SW480 (cell line): ENCODE measurements around the gene RNASE13.
A peak's percentile ranks its signal among the peaks of the same experiment; 100 is the strongest.
"Not testable (repeated sequence)": the region's sequence is repeated elsewhere in the genome, so short reads cannot be mapped to it uniquely, and the experiment has no call there.

Source experiments
- DNase-seq: peaks from one replicate; pipeline ENCODE4 v3.0.0-alpha.2; 2016; ENCODE audit warnings: low spot score

Gene RNASE13

DNA sequence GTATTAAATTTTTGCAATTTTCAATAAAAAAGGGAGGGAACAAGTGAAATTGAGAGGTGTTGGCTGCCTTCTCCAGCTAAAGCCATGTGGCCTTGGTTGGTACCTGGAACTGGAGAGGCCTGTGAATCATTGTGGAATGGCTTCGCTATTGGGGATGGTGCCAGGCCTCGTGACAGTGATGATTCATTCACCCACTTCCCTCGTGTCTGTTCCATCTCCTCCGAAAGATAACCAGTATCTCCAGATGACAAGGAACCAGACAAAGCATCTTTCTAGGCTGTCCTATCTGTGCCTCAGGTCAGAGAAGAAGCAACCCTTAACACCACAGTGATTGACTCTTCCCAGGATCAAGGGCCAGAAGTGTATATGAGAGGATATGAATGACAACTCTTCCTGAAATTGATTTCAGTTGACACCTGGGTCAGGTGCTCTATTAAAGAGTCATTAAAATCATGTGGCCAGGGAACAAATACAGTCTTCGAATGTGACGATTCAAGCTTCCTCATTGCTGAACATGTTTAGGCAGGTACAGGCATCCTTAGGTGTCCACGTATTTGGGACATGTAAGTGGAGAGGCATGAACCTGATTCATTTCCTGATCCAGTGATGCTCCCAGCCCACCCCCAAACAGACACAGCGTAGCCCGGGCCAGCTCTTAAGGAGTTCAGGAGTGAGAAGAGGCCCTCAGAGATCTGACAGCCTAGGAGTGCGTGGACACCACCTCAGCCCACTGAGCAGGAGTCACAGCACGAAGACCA, 7.2 kb upstream of the RNASE13 start, which contains the start of gene RNASE7:
RNASE7 (plus strand) TSS at position 687 of the 758 bp plus-strand sequence. CDS start 631 bp downstream, outside the sequence.
- no peak for DNase-seq

DNA sequence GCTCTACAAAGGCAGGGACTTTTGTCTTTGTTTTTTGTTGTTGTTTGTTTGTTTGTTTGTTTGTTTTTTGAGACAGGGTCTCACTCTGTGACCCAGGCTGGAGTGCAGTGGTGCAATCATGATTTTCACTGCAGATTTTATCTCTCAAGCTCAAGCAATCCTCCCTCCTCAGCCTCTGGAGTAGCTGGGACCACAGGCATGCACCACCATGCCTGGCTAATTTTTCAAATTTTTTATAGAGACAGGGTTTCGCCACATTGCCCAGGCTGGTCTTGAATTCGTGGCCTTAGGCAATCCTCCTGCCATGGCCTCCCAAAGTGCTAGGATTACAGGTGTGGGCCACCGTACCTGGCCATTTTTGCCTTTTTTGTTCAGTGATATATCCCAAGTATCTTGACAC, 6.3 kb upstream of the RNASE13 start:
- DNase-seq, result not testable (repeated sequence)

DNA sequence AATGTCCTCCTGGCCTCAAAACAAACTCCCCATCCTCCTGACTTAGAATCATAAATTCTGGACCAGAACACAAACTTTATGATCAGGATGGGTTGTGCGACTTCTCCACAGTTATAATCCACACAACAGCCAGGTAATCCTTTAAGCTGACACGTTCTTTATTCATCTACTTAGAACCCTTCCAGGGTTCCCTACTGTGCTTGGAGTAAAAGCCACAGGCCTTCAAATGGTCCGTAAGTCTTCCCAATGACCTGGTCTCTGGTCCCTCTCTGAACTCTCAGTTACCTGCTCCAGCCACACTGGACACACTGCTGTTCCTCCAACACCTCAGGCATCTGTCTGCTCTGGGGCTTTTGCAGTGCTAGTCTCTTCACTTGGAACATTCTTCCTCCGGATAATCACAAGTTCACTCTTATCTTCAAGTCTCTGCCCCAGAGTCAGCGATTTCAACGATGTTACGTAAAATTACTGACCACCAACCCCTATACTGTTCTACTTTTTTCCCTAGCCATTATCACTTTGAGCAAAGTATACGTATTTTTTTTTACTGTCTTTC, 5.8 kb upstream of the RNASE13 start:
- DNase-seq, result no peak

GRCh38 chr14:21039585-21040369, 5.2 kb upstream of the RNASE13 start:
- DNase-seq, result peak; percentile 66

GRCh38 chr14:21038441-21039422, 4.1 kb upstream of the RNASE13 start:
- no peak for DNase-seq

GRCh38 chr14:21037156-21037555, 2.5 kb upstream of the RNASE13 start:
- no peak for DNase-seq

DNA sequence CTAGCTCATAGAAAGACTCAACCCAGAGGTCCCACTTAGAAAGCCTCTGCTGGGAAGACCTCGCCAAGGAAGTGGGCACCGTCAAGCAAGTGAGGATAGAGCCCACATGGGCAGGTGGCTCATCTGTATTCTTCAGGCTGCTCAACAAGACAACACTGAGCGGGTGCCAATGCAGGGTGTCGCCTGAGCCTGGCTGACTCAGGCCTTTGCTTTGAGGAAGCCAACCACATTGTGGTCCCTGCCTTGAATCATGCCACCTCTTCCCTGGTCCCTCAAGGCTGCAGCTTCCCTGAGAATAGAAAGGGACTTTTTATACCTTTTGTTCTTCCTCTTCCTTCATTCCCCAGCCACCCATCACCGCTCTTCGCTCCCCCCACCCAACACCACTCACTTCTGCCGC, 2.1 kb upstream of the RNASE13 start:
- no peak for DNase-seq

- no peak for DNase-seq
Measured at GRCh38 chr14:21033133-21033698, 1.4 kb downstream of the RNASE13 start.

GRCh38 chr14:21032326-21033132, 2.1 kb downstream of the RNASE13 start:
- no peak for DNase-seq

DNA sequence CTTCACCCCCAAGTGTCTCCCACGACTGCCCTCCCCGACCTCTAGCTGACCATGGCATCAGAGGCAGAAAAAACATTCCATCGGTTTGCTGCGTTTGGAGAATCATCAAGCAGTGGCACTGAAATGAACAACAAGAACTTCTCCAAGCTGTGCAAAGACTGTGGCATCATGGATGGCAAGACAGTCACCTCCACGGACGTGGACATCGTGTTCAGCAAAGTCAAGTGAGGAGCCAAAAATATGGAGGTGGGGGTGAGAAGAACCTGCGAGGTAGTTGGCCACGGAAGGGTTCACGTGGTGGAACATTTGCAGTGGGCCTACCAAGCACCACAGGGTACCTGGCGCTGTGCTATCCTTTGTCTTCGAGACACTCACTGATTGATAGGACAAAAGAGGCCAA, 4.1 kb downstream of the RNASE13 start:
- no peak for DNase-seq

DNA sequence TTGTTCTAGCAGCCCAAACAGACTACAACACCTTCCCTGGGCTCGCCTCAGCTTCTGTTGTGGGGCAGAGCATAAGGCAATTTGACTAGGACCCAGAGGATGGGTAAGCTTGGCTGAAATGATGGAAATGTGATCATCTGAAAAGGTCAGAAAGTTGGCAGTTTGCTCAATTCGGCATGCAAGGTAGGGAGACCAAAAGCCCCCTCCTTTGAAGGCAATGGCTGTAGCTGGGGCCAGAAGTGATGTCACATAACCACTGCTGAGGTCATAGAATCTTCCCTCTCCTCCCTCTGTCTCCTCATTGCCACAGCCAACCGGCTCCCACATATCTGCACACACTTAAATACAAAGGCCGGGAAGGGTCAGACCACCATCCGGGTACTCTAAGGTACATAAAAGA, 4.7 kb downstream of the RNASE13 start, which contains the start of gene TPPP2:
TPPP2 (plus strand) TSS at position 301 of the 400 bp plus-strand sequence. CDS start 365 bp downstream, outside the sequence.
- no peak for DNase-seq

- DNase-seq, result no peak
Measured at GRCh38 chr14:21026988-21027315, 7.7 kb downstream of the RNASE13 start.

GRCh38 chr14:21026274-21026987, 8.2 kb downstream of the RNASE13 start:
- DNase-seq, result no peak

DNA sequence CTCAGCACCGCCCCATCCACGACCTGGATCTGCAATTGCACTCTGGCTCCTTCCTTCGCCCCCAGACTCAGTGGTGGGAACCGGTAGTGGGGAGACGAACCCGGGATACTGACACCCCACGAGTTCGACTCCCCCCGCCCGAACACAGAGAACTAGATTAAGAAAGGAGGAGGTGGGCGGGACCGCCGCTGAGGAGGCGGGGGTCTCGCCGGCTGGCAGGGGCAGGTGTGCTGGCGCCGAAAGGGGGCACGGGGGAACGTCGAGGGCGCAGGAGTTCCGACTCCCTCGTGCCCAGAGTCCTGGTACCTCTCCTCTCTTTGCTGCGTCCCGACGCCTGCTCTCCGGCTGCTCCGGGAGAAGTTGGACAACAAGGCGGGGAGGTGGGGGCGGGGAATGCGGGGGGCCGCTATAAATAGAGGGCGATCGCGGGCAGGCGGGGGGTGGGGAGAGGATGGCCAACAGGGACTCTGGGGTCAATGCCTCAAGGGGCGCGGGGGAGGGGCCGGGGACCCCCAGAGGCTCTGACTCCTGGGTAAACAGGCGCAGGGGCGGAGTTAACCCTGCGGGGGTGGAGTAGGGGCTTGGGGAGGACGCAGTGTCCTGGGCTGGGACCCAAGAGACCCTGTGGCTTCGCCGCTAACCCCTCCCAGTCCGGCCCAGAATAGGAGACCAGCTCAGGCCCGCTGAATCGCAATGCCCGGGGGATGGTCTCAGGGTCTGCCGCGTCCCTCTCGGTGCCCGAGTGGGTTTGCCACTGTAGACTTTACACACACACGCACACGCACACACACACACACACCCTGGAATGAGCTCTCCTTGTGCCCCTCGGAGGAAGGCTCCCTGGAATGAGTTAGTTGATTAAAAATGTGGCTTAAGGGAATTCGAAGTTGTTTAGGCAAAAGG, 9.0 kb downstream of the RNASE13 start:
- DNase-seq, result no peak

DNA sequence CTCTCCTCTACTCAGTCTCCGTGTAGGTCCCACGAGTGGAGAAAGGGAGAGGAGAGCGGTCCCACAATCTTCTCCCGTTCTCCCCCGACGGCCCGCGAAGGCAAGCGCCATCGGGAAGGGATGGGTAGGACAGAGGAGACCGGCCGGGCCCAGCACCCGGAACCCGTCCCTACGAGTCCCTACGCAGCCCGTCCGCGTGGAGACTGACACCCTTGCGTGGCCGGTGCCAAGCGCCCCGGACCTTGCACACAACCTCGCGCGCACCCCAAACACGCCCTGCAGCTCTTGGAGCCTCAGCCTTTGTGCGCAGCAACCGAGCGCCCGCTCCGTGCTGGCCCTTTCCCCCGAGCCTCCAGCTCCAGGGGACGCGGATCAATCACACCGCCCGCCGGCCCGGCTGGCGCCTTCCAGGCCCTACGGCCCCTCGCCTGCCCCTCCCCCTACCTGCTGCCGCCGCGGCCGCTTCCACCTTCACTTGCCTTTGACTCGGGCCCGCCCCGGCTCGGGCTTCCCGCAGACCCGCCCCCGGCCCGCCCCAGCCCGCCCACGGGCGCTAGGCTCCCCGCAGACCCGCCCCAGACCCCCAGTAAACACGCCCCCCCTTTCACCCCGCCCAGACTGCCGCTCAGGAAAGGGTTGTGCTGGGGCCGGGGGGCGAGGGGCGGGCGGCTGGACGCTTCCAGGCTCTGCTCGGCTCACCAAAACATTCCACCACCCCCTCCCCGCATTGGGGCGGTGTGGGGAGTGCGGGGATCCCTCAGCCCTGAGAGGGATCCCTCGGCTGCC, 9.8 kb downstream of the RNASE13 start, which contains the start of gene NDRG2:
NDRG2 (minus strand) TSS at position 477 of the 786 bp plus-strand sequence. CDS start 1,746 bp downstream, outside the sequence.
- DNase-seq, result peak; percentile 45

DNA sequence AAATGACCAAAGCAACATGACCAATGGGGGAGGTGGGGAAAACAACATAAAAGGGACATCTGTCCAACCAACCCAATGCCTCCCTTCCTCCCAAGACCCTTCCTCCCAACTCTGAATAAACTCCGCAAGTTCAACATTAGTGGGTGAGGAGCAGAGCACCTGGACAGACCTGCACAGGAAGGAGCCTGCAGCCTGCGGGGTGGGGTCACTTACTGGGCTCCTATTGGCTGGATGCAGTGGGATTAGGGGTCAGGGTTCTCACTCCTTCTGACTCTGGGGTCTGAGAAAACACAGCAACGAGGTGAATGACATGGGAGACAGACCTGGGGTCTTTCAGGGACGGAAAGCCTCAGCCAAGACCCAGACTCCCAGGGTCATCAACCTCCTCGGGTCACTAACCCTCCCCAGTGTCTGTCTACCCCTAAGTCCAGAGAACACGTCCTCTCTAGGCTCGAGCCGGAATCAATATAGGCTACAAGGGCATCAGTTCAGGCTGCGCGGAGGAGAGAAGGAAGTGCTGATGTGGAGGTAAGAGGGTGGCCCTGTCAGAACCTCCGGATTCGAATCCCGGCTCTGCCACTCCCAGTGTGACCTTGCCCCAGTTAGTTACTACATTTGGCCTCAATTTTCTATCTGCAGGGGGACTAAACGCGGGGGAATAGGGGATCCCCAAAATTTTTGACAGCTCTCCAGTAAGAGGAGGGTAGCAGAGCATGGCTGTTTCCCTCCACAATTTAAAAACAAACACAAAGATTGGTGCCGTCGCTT, 10.6 kb downstream of the RNASE13 start:
- no peak for DNase-seq

DNA sequence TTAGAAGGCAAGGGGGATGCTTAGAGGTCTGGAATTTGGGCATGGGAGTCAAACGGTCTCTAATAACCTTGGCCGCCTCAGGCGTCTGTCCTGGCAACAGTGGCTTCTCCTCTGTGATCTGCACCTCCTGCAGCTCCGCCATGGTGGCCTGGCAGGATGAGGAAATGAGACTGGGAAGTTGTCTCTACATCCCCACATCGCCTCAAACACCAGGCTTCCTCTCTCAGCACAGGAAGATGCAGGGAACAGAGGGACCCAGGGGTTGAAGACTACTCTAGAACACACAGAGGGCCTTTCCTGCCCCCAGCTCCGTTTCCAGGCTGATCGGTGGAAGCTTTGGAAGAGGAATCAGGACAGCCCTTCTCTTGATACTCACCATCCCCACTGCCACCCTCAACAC, 11.4 kb downstream of the RNASE13 start:
- DNase-seq, result no peak
